PC-3 (cell line): ENCODE measurements around the gene PNP.

ENCODE experiments used
- CTCF ChIP-seq: fragments of 300-600 bp; sonication (generic); conservative IDR thresholded peaks from 2 replicates; pipeline ENCODE4 v1.5.1; 2017; ENCODE audit warnings: antibody characterized with exemption, low read depth, mild to moderate bottlenecking, low read length
- EZH2 ChIP-seq: fragments of 300-600 bp; sonication (generic); IDR thresholded peaks from one replicate; pipeline ENCODE4 v1.6.1; 2017; ENCODE audit warnings: antibody characterized with exemption, mild to moderate bottlenecking, low read length; ENCODE audit not compliant: unreplicated experiment
- EZH2phosphoT487 ChIP-seq: fragments of 300-600 bp; sonication (generic); IDR thresholded peaks from 2 replicates; pipeline ENCODE4 v1.6.1; 2018; ENCODE audit warnings: mild to moderate bottlenecking, antibody characterized with exemption, low read length, borderline replicate concordance

GRCh38 chr14:20424851-20425250 lies 44.4 kb upstream of the PNP start:
- TF ChIP-seq CTCF (no peak), EZH2 (no peak), EZH2phosphoT487 (no peak)
